ENCODE data around the gene C1QTNF8.
A peak's percentile ranks its signal among the peaks of the same experiment; 100 is the strongest.

C1QTNF8 gene

DNA sequence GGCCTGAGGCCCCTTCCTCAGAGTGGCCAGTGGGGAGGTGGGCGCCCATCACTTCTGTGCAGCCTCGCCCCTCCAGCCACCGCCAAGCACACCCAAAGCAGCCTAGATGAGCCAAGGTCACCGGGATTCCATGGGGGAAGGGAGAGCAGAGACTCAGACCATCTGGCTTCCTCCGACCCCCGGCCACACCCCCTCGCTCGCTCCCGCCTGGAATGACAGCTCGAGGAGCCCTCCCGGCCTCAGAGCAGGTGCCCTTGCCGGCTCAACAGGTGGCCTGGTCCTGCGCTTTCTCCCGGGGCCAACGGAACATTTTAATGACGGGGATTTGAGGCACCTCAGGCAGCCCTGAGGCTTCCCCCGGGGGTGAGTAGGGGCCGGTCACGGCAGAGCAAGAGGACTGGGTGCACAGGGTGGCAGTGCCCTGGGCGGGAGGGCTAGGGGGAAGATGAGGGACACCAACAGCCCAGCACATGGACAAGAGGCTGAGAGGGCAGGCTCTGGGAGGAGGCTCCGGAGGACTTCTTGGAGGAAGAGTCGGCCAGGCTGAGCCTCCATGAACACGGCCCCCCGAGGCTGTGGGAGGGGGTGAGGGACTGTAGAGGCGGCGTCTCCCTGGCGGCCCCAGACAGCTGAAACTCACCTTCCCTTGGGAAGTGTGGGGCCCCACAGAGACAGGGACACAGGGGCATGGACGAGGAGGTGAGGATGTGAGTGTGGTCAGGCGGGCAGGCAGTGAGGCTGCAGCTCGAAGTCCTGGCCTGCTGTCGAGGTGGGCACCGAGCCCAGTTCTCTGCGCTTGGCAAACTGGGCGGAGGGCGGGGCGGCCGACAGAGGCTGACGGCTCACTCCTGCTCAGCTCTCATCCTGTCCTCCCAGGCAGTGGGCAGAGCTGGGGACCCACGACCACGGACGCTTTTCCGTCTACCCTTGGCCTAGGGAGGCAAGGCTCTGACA, 12.5 kb upstream of the C1QTNF8 start:
- DNase-seq (ENCODE audit: low read depth in 2 of 2), result no peak

DNA sequence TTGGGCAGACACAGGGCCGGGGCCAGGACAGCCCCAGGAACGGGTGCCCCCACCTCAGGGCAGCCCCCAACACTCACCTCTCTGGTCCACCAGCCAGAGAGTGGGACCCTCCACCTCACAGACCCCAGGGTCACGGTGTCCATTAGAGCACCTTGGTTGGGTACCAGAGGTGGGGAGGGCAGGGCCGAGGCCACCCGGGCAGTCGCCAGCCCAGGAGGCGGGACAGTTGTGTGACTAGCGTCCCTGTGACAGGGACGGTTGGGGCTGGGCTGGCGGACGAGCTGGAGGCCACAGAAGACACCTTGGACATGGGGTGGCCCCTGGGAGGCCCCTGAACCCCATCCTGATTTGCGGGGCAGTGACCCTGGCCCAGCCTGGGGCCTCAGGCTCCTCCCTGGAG, 11.7 kb upstream of the C1QTNF8 start:
- no peak for DNase-seq (ENCODE audit: low read depth in 2 of 2)

DNA sequence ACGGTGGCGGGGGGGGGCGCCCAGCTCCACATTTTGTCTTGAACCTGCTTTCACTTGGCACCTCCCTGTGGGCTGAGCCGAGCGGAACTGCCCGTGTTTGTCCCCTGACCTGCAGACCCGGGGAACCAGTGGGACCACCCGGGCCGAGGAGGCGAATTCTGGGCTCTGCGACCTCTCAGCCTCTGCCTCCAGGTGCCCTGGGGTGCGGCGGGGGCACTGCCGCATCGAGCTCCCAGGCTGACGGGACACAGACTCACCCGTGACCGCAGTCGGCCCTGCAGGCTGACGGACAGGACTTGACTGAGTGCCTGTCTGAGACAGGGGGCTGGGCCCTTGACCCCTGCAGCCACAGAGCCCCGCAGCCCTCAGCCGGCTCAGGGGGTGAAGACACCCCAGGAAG, 11.1 kb upstream of the C1QTNF8 start:
- DNase-seq (ENCODE audit: low read depth in 2 of 2), result no peak

DNA sequence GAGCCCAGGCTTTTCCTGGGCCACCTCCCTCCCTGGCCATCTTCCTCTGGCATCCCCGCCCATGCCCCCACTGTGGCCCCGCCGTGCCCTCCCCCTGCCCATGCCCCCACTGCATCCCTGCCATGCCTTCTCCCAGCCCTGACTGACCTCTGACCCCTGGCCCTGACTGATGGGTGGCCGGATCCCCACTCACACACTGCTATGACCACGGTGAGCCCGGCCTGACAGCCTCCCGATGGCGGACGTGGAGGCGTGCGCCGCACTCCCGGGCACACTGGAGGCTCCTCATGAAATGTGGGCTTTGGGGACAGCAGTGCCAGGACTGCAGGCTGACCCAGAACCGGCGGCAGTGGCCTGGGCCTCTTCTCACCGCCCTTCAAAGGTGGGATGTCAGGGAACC, 10.6 kb upstream of the C1QTNF8 start:
- DNase-seq (ENCODE audit: low read depth in 2 of 2), result no peak

DNA sequence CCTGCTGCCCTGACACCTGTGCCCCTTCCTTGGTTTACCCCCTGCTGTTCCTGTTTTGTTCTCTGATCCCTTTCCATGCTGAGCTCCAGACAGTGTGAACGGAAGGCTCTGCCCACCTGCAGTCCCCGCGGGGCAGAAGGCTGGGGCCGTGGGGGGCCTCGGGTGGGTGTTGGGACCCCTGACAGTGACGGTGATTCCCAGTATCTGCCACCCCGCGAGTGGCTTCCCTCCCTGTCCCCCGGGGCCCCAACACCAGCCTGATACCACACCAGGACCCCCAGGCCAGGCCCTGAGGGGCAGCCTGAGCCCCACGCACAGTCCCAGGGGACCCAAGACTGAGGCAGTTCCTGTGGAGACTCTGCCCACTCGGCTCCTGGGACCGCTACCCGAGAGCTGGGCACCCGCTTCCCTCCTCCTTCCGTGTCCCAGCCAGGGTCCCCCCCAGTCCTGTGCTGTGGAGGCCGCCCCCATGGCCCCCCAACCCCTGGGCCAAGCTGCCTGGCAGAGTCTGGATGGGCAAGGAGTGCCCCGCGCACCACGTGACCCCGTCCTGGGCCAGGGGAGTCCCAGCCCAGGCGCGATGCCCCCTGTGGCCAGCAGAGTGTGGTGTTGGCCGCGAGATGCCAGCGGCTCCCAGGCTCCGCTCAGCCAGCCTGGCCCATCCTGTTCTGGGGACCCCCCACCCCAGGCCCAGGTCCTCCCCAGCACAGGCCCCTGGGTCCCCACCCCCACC, 10.0 kb upstream of the C1QTNF8 start:
- peak in 1 of 2 donors; percentile 10 for DNase-seq (ENCODE audit: low read depth in 2 of 2)

DNA sequence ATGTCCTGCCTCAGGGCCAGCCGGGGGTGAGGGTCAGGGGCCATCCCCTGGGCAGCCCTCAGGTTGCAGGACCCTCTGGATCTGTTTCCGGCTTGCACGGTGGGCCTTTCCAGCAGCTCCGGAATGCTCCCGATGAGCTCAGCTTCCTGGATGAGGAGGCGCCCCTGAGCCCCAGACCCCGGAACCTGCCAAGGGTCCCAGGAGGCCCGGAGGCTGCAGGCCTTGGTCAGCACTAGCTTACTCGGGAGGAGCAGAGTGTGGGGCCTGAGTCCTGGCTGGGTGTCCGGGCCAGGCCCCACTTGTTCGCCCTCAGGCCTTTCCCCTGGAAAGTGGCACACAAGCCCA, 7.6 kb upstream of the C1QTNF8 start:
- no peak for DNase-seq (ENCODE audit: low read depth in 2 of 2)

DNA sequence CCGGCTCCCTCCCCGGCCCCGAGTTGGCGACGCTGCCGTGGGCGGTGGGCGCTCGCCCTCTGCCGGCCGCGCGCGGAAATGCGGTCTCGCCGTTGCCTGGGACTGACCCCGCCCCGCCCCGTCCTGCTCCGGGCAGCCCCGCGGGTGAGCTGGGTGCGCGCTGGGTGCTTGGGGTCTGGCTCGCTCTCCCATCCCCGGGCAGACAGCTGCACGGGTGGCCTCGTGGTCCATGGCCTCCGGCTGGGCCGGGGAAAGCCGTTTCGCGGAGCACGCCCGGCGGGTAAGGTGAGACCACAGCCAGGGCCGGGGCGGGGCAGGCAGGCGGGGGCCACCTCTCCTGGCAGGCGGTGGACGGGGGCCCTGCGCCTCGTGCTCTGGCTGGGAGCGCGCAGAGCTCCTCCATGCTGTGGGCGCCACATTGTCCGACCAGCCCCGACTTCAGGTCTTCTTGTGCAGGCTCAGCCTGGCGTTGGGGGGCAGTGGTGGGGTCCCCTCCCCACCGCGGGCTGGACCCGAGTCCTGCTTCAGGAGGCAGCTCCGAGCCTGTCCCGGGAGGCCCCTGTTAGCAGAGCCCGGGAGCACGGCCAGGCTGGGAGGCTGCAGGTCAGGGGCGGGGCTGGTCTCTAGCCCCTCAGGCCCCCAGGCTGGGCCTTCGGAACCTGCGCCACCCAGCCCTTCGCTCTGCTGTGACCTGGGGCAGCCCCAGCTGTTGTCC, 7.0 kb upstream of the C1QTNF8 start:
- DNase-seq (ENCODE audit: low read depth in 2 of 2), result peak; percentile 43 to 47

DNA sequence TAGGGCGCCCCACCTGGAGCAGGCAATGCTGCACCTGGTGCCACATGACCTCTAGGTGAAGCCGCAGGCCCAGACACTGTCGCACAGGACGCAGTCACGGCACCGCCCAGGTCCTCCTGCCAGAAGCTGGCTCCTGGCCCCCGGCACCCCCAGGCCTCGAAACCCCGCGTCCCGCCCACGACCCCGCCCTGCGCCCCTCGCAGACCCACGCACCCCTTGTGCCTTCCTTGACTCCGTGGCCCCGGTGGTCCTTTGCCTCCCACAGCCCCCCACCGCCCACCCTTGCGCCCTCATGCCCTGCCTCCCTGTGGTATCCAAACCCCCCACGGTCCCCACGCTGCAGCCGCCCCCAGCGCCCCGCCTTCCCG, 6.3 kb upstream of the C1QTNF8 start:
- no peak for DNase-seq (ENCODE audit: low read depth in 2 of 2)

DNA sequence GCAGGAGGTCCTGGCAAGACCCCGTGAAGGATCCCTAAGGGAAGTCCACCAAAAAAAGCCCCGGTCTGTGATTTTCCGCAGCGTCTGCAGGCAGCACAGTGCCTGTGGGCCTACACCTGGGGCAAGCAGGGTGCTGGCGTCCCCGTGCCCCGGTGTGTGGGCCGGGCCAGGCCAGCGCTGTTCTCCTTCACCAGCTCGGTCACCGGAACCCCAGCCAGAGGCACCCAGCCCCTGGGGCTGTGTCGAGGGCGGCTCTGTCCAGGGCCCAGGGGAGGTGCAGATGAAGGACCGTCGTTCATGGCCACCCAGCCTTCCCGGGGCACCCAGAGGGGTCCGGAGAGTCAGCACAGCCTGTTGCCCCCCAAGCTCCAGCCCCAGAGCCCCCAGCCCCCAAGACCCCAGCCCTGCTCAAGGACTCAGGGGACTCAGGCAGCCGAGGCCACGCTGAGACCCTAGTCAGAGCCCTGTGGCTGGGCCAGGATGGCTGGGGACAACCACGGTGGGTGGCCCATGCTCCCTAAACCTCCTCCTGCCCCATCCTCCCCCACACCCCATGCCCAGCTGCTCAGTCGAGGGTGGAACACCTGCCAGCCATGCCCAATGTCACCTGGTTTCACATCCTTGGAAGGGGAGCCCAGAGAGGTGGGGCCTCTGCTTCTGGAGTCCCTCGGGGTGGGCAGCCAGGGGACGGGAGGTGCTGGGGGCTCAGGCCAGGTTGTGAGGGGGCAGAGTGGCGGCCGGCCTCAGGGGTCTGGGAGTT, 5.7 kb upstream of the C1QTNF8 start:
- no peak for DNase-seq (ENCODE audit: low read depth in 2 of 2)

DNA sequence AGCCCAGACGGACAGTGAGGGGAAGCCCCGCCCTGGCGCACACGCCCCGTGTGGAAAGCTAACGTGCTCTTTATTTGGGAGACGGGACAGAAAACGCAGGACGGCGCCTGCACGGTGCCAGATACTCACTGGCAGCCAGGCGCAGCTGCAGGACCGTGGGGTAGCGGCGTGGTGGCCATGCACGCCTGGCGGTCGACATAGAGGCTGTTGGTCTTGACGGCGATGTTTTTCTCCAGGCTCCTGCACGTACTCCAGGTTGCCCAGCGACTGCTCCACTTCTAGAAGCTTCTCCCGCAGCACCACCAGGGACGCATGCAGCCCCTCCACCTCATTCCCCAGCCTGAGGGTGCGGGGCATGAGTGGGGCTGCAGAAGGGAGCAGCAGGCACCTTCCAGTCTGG, 5.1 kb upstream of the C1QTNF8 start:
- DNase-seq (ENCODE audit: low read depth in 2 of 2), result no peak

DNA sequence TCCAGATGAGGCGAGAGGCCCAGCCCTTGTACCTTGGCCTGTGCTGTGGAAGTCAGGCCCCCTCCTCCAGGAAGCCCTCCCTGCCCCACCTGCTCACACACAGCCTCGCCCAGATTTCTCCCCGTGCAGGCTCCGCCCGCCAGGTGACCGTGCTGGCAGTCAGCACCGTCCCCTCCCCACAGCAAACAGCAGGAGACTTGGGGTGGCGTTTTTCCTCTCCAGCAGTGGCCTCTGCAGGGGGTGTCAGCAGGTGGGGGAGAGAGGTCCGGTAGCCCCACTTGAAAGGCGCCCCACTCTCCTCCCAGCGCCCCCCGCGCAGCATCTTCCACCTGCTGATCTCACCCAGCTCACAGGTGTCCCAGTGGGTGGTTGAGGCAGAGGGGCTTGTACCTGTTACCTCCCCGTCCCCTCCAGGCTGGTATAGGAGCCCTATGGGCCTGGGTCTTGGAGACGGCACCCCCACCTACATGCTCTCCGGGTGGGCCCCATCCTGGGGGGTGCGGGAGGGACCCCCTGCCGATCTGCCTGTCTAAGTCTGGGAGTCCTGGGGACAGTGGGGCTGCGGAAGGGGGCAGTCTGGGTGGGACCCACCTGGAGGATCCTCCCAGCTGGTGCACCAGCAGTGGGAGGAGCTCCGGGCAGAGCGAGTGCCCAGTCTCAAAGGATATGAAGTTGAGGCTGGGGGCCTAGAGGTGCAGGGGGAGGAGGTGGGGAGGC, 4.2 kb upstream of the C1QTNF8 start:
- no peak for DNase-seq (ENCODE audit: low read depth in 2 of 2)

DNA sequence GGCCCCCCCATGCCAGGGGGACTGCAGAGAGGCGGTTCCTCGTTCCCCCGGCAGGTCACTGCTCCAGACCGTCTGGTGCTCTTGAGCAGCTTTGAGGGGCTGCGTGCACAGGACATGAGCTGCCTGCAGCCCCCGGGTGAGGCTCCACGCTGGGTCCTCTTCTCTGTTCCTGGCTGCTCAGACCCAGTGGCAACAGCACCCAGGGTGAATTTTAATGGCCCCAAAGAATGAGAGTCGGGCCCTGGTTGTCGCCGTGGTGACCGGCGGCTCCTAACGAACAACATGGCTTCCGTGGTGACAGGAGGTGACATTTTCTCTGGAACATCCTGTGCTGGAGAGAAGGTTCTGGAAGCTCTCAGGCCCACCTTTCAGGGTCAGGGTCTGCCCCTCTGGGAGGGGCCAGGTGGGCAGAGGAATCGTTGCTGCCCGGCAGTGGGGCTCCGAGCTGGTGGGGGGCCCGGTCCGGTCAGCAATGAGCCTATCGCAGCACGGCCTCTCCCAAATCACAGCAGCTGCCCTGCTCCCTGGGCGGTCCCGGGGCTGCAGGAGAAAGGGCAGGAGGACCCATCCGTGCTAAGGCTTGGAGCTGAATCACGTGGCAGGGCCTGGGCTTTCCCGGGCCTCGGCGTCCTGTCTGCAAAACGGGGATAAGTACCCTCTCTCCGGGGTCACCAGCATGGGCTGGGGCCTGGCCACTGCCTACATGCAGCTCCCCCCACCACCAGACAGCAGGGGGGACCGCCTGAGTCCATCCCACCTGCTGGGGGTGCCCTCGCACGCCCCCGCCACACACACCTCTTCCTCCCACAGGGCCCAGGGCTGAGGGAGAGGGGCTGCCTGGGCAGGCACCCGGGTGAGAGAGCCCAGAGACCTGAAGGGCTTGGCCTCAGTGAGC, 3.4 kb upstream of the C1QTNF8 start:
- DNase-seq (ENCODE audit: low read depth in 2 of 2), result no peak

DNA sequence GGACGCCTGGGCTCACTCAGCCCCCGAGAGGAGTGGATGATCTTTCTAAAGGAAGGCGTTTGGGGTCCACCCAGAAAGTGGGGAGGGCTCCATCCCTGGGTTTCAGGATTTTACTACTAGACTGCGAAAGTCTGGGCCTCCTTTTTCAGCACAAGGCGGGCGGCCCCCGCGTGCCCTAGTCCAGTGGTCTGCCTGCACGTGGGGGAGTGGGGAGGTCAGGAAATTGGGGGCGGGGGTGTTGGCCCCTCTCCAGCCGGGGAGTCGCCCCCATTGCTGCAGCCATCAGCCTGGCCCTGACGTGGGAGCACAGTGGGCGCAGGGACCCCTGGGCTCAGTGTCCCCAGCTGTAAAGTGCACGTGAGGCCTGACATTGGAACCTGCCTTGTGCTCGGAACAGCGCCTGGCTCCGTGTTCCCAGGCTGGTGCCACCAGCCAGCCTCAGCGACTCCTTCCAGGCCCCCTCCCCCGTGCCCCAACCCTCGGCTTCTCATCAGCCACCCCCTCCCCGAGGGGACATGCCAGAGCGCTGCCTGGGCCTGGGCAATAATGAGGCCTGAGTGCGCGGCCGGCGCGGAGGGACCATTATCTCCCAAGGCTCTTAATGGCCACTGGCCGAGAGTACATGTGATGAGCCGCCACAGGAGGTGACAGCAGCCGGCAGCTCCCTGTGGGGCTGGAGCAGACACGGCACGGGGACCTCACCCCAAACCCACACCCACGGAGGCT, 2.4 kb upstream of the C1QTNF8 start:
- no peak for DNase-seq (ENCODE audit: low read depth in 2 of 2)

DNA sequence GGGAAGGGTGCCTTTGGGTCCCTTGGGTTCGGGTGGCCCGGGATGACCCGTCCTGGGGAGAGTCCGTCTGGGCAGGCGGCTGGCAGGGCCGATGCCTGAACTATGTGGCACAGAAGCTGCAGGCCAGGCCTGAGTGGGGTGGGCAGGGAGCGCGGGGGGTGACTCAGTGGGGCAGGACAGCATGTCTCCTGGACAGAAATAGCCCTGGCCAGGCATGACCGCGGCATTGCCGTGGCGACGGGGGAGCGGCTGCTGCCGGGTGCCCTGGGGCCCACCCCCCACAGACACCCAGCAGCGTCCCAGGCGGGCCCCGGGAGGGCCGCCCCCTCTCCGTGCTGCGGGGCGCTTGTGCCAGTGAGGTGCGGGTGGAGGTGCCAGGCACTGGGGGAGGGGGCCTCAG, 1.8 kb upstream of the C1QTNF8 start:
- DNase-seq (ENCODE audit: low read depth in 2 of 2), result no peak

DNA sequence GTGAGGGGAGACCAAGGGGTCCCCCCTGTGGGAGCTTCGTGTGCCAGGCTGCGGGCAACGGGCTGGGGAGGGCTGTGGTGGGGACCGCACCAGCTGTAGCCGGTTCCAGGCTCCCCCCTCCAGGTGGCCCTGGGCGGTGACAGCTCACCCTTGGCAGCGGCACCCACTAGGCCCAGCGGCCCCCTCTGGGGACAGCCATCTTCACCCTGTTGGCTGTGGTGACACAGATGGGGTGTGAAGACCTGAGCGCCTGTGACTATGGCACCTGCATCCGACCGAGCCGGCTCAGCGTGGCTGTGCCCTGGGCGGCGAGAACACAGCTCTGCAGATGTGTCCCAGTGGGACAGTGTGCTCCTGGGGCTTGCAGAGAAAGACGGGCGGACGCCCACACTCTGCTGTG, 1.1 kb upstream of the C1QTNF8 start:
- no peak for DNase-seq (ENCODE audit: low read depth in 2 of 2)

DNA sequence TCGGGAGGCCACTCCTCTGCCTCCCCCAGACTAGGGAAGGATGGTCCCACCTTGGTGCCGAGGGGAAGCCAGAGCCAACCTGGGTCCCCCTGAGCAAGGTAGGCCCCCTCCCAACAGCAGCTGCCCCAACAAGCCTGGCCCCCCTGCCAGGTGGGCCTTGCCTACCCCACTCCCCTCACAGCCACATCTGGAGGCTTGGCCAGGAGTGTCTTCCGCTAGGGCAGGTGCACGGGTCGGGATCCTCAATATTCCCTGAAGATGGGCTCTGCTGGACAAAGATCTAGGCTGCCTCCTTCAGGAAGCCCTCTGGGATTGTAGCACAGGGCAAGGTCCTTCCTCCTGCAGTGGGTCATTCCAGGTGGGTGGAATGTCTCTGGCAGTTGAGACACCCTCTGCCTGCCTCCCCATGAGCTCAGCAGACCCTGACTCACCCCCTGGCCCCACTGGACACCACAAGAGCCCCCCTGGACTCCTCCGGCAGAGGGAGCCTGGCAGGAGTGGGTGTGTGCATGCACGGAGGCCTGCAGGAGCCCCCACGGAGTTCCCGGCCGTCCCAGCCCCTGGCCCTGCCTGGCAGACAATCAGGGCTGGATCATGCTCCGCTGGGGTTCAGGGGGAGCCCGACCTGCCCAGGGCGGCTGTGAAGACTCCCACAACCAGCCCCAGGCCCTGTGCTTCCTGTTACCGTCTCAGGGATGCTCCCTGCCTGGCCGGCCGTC, 435 bp downstream of the C1QTNF8 start:
- DNase-seq (ENCODE audit: low read depth in 2 of 2), result no peak

DNA sequence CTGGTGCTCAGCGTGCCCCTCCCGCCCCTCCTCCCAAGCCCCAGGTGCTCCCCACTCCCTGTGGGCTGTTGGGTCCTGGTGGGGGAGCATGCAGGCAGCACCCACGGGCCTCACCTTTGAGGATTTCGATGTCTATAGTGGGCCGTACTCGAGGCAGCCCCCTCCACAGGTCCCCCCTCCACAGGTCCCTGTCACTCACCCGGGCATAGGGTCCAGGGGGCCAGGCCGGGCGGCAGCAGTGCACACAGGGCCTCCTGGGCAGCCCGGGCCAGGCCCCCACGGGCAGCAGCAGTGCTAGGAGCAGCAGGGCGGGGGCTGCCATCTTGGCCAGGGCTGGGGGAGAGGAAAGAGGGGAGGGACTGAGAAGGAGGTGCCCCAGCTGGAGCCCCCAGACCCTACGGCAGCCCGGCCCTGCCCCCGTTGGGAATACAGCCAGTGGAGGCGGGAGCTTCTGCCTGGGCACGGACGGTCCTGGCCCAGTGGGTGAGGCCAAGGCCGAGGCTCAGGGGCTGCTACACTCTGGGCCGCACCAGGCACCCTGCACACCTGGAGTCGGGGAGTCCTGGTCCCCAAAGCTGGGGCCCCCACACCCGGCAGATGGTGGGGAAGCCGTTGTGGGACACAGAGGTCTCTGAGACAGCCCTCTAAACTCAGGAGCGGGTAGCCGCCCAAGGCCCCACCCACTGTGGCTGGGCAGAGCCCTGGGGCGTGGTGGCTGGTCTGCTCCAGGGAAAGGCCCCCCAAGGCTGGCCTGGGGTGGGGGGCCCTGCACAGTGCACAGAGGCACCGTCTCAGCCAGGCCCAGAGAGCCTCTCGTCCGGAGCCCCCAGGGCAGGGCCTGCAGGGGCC, 1.2 kb downstream of the C1QTNF8 start:
- no peak for DNase-seq (ENCODE audit: low read depth in 2 of 2)

DNA sequence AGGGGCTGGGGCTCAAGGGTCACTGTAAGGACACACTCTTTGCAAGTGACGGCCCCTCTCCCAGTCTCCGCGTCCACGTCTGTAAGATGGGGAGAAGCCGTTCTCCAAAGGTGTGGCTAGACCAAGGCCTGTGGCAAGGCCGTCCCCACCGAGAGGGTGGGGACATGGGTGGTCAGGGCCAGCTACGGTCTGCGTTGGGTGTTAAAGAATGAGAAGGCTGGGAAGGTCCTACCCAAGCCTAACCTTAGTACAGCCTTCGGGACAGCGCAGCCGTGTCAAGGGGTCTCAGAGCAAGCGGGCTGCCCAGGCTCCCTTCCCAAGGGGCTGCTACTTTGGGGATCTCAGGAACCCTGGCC, 1.9 kb downstream of the C1QTNF8 start:
- no peak for DNase-seq (ENCODE audit: low read depth in 2 of 2)

Measured in stimulated activated CD8-positive, alpha-beta memory T cell treated with anti-CD3 and anti-CD28 coated beads, Interleukin-2, amount 100 ng/mL, for 1 hour (primary cell).